ENCODE data around the gene MYH7.

- TF ChIP-seq SREBF2 (IDR thresholded peaks at IDR 0.05) (no peak), POLR2A (IDR thresholded peaks at IDR 0.05; ENCODE audit: low read length) (no peak), ZC3H11A (IDR thresholded peaks at IDR 0.05) (no peak), GATA3 (IDR thresholded peaks at IDR 0.05; ENCODE audit: borderline replicate concordance) (no peak), CTCF (IDR thresholded peaks at IDR 0.05) (no peak)
Measured at GRCh38 chr14:23385244-23385641, 50.2 kb downstream of the MYH7 start.

All from A549 (cell line).